HepG2 (cell line): ENCODE data around the gene ATG2A. TPM values are rescaled to one million over a fixed set of nuclear protein-coding genes. Genes with fewer than 3 reads are reported as not detected.

Experiments used
- GABPB1 ChIP-seq: IDR thresholded peaks from 2 replicates; pipeline ENCODE4 v1.6.1; 2016; ENCODE audit warnings: mild to moderate bottlenecking, missing genetic modification reagents, moderate library complexity, missing compliant biosample characterization
- HIVEP1 ChIP-seq: sonication (generic); formaldehyde crosslinking; IDR thresholded peaks from 2 replicates; pipeline ENCODE4 v1.4.0; 2020; ENCODE audit warnings: mild to moderate bottlenecking, missing genetic modification reagents
- MEIS1 ChIP-seq: sonication (generic); formaldehyde crosslinking; IDR thresholded peaks from 2 replicates; pipeline ENCODE4 v1.9.0; 2021; ENCODE audit warnings: mild to moderate bottlenecking, missing genetic modification reagents, moderate library complexity, borderline replicate concordance
- SALL1 ChIP-seq: sonication (generic); formaldehyde crosslinking; IDR thresholded peaks from 2 replicates; pipeline ENCODE4 v1.8.0; 2022; ENCODE audit warnings: mild to moderate bottlenecking, missing genetic modification reagents
- SOX6 ChIP-seq, 2 experiments: fragments of 450-650 bp in 1 of 2; sonication (generic) in 1 of 2; formaldehyde crosslinking in 1 of 2; IDR thresholded peaks; 2 replicates each; pipeline versions ENCODE4 v1.4.0 to v1.6.1; 2017 to 2020; ENCODE audit warnings: antibody characterized with exemption in 1 of 2, mild to moderate bottlenecking in 1 of 2, missing genetic modification reagents in 1 of 2
- XRCC5 ChIP-seq: fragments of 200-400 bp; formaldehyde crosslinking; optimal IDR thresholded peaks from 2 replicates; pipeline ENCODE3; 2017; ENCODE audit warnings: mild to moderate bottlenecking, low read length
- ZBTB38 ChIP-seq: sonication (generic); formaldehyde crosslinking; IDR thresholded peaks from 2 replicates; pipeline ENCODE4 v1.5.1; 2020; ENCODE audit warnings: mild to moderate bottlenecking, missing genetic modification reagents
- ZFX ChIP-seq: sonication (generic); formaldehyde crosslinking; IDR thresholded peaks from 2 replicates; pipeline ENCODE4 v1.4.0; 2020; ENCODE audit warnings: mild to moderate bottlenecking, low read depth, missing genetic modification reagents, moderate library complexity
- ZNF30 ChIP-seq: sonication (generic); formaldehyde crosslinking; IDR thresholded peaks from 2 replicates; pipeline ENCODE4 v1.5.0; 2020; ENCODE audit warnings: mild to moderate bottlenecking, missing genetic modification reagents
- ZNF558 ChIP-seq: sonication (generic); formaldehyde crosslinking; IDR thresholded peaks from 2 replicates; pipeline ENCODE4 v1.9.0; 2022; ENCODE audit warnings: mild to moderate bottlenecking, missing genetic modification reagents, borderline replicate concordance
- ZNF629 ChIP-seq: sonication (generic); formaldehyde crosslinking; conservative IDR thresholded peaks from 2 replicates; pipeline ENCODE4 v1.5.0; 2020; ENCODE audit warnings: missing genetic modification reagents
- ZNF761 ChIP-seq: sonication (generic); formaldehyde crosslinking; conservative IDR thresholded peaks from 2 replicates; pipeline ENCODE4 v1.4.0; 2020; ENCODE audit warnings: mild to moderate bottlenecking, missing genetic modification reagents
- polyA plus RNA-seq, 8 experiments: library from polyadenylated mRNA; depleted of rRNA in 3 of 8; stranded (reverse) in 7 of 8; unstranded in 1 of 8; fragments of >200 nt; fragmentation: Illumina TruSeq in 4 of 8; extraction: Trizol in 4 of 8; gene quantifications; 2 replicates each; pipeline versions ENCODE4 v1.2.1 to v1.2.3, GENCODE V29; 2011 to 2016; ENCODE audit warnings: low read depth in 4 of 8, missing spikeins in 1 of 8, mixed read lengths in 1 of 8; ENCODE audit not compliant: insufficient read depth in 1 of 8
- total RNA-seq, 5 experiments: library from RNA; depleted of rRNA; stranded (reverse); fragments of >200 nt; fragmentation: Illumina TruSeq; extraction: Trizol; gene quantifications; 2 replicates each; pipeline ENCODE4 v1.2.3, GENCODE V29; 2016; ENCODE audit warnings: low read depth in 1 of 5
- TF ChIP-seq, protein P1 (sequence below): sonication (generic); formaldehyde crosslinking; IDR thresholded peaks from 2 replicates; pipeline ENCODE4 v1.4.0; 2020; ENCODE audit warnings: missing genetic modification reagents, mild to moderate bottlenecking, borderline replicate concordance
- TF ChIP-seq, protein P2 (sequence below): sonication (generic); formaldehyde crosslinking; IDR thresholded peaks from 2 replicates; pipeline ENCODE4 v1.4.0; 2020; ENCODE audit warnings: missing genetic modification reagents
- TF ChIP-seq, protein P3 (sequence below): IDR thresholded peaks from 2 replicates; pipeline ENCODE4 v1.6.1; 2016; ENCODE audit warnings: low read depth, control low read depth
- TF ChIP-seq, protein P4 (sequence below): sonication (generic); formaldehyde crosslinking; IDR thresholded peaks from 2 replicates; pipeline ENCODE4 v1.5.1; 2020; ENCODE audit warnings: mild to moderate bottlenecking, missing genetic modification reagents
- TF ChIP-seq, protein P5 (sequence below): sonication (generic); formaldehyde crosslinking; IDR thresholded peaks from 2 replicates; pipeline ENCODE4 v1.4.0; 2020; ENCODE audit warnings: missing genetic modification reagents

ATG2A gene
- total and polyA plus RNA-seq, 2 of the 13 experiments (the other 11 are each of a cell fraction or from before 2014, with no cell fraction given) = 6.7 to 8.0 TPM

DNA sequence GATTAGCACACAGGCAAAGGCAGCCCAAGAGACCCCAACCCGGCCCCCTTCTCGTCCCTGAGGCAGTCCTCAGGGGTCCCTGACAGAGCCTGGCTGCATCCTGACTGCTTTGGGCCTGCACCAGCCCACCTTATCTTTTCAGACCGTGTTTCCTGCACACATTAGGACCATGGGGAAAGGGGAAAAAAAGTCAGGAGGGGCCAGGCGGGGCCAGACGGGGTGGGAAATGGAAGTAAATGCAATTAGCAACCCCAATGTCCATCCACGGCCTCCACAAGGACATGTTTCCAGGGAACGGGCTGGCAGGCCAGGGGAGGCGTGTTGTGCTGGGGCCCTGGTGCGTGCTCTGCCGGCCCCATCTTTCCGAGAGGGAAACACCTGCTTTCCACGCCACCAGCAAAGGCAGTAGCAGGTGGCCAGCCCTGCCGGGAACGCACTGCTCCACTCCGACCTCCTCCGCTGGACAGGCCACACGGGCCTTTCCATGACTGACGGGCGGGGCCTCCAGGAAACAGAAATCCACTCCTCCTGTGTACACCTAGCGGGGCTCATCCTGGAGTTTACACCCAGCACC is 46.0 kb downstream of the ATG2A start (continued):
- TF ChIP-seq, protein P1, sequence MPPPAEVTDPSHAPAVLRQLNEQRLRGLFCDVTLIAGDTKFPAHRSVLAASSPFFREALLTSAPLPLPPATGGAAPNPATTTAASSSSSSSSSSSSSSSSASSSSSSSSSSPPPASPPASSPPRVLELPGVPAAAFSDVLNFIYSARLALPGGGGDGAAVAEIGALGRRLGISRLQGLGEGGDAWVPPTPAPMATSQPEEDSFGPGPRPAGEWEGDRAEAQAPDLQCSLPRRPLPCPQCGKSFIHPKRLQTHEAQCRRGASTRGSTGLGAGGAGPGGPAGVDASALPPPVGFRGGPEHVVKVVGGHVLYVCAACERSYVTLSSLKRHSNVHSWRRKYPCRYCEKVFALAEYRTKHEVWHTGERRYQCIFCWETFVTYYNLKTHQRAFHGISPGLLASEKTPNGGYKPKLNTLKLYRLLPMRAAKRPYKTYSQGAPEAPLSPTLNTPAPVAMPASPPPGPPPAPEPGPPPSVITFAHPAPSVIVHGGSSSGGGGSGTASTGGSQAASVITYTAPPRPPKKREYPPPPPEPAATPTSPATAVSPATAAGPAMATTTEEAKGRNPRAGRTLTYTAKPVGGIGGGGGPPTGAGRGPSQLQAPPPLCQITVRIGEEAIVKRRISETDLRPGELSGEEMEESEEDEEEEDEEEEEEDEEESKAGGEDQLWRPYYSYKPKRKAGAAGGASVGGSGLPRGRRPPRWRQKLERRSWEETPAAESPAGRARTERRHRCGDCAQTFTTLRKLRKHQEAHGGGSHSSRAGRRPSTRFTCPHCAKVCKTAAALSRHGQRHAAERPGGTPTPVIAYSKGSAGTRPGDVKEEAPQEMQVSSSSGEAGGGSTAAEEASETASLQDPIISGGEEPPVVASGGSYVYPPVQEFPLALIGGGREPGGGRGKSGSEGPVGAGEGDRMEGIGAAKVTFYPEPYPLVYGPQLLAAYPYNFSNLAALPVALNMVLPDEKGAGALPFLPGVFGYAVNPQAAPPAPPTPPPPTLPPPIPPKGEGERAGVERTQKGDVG (CRISPR knock-in tag) = no peak
- TF ChIP-seq GABPB1 (CRISPR knock-in tag) = peak; percentile 12; the same call in 1 of the 2 replicates
- TF ChIP-seq ZNF761 (CRISPR knock-in tag) = no peak
- no peak for TF ChIP-seq SOX6 (IDR thresholded peaks at IDR 0.05)
- no peak for TF ChIP-seq SOX6 (CRISPR knock-in tag; IDR thresholded peaks at IDR 0.05)
- peak; percentile 50; the same call in 1 of the 2 replicates for TF ChIP-seq HIVEP1
- no peak for TF ChIP-seq ZNF558
- peak; percentile 25 for TF ChIP-seq XRCC5
- TF ChIP-seq ZNF629 (CRISPR knock-in tag) = no peak
- peak; percentile 63 for TF ChIP-seq ZFX (CRISPR knock-in tag)
- no peak for TF ChIP-seq ZNF30 (CRISPR knock-in tag)
- TF ChIP-seq, protein P2, sequence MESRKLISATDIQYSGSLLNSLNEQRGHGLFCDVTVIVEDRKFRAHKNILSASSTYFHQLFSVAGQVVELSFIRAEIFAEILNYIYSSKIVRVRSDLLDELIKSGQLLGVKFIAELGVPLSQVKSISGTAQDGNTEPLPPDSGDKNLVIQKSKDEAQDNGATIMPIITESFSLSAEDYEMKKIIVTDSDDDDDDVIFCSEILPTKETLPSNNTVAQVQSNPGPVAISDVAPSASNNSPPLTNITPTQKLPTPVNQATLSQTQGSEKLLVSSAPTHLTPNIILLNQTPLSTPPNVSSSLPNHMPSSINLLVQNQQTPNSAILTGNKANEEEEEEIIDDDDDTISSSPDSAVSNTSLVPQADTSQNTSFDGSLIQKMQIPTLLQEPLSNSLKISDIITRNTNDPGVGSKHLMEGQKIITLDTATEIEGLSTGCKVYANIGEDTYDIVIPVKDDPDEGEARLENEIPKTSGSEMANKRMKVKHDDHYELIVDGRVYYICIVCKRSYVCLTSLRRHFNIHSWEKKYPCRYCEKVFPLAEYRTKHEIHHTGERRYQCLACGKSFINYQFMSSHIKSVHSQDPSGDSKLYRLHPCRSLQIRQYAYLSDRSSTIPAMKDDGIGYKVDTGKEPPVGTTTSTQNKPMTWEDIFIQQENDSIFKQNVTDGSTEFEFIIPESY = 0 out of 2 replicates have a peak, but pooled peaks have one; percentile 21
- TF ChIP-seq, protein P3, sequence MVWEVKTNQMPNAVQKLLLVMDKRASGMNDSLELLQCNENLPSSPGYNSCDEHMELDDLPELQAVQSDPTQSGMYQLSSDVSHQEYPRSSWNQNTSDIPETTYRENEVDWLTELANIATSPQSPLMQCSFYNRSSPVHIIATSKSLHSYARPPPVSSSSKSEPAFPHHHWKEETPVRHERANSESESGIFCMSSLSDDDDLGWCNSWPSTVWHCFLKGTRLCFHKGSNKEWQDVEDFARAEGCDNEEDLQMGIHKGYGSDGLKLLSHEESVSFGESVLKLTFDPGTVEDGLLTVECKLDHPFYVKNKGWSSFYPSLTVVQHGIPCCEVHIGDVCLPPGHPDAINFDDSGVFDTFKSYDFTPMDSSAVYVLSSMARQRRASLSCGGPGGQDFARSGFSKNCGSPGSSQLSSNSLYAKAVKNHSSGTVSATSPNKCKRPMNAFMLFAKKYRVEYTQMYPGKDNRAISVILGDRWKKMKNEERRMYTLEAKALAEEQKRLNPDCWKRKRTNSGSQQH = no peak
- 0 out of 2 replicates have a peak, but pooled peaks have one; percentile 33 for TF ChIP-seq MEIS1 (CRISPR knock-in tag)
- TF ChIP-seq, protein P4, sequence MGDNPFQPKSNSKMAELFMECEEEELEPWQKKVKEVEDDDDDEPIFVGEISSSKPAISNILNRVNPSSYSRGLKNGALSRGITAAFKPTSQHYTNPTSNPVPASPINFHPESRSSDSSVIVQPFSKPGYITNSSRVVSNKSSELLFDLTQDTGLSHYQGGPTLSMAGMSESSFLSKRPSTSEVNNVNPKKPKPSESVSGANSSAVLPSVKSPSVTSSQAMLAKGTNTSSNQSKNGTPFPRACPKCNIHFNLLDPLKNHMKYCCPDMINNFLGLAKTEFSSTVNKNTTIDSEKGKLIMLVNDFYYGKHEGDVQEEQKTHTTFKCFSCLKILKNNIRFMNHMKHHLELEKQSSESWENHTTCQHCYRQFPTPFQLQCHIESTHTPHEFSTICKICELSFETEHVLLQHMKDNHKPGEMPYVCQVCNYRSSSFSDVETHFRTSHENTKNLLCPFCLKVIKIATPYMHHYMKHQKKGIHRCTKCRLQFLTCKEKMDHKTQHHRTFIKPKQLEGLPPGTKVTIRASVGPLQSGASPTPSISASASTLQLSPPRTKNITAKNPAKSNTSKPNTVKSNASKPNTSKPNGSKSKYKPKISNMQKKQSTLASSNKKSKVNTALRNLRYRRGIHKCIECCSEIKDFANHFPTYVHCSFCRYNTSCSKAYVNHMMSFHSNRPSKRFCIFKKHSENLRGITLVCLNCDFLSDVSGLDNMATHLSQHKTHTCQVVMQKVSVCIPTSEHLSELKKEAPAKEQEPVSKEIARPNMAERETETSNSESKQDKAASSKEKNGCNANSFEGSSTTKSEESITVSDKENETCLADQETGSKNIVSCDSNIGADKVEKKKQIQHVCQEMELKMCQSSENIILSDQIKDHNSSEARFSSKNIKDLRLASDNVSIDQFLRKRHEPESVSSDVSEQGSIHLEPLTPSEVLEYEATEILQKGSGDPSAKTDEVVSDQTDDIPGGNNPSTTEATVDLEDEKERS (CRISPR knock-in tag) = 0 out of 2 replicates have a peak, but pooled peaks have one; percentile 7
- peak; percentile 97 for TF ChIP-seq ZBTB38 (CRISPR knock-in tag)
- TF ChIP-seq, protein P5, sequence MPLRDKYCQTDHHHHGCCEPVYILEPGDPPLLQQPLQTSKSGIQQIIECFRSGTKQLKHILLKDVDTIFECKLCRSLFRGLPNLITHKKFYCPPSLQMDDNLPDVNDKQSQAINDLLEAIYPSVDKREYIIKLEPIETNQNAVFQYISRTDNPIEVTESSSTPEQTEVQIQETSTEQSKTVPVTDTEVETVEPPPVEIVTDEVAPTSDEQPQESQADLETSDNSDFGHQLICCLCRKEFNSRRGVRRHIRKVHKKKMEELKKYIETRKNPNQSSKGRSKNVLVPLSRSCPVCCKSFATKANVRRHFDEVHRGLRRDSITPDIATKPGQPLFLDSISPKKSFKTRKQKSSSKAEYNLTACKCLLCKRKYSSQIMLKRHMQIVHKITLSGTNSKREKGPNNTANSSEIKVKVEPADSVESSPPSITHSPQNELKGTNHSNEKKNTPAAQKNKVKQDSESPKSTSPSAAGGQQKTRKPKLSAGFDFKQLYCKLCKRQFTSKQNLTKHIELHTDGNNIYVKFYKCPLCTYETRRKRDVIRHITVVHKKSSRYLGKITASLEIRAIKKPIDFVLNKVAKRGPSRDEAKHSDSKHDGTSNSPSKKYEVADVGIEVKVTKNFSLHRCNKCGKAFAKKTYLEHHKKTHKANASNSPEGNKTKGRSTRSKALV (CRISPR knock-in tag) = no peak
- peak; percentile 6; the same call in 1 of the 2 replicates for TF ChIP-seq SALL1
